T-cell (primary cell): ENCODE measurements around the gene SGIP1. TPM values are rescaled to one million over a fixed set of nuclear protein-coding genes. Genes with fewer than 3 reads are reported as not detected.

Experiments used
- ATAC-seq, 4 experiments: fragments of 200-7000 bp in 3 of 4; fragments of 150-1000 bp in 1 of 4; cut with Tn5 transposase; replicated peaks in 1 of 4; 1 replicate in 3 of 4; 2 replicates in 1 of 4; pipeline ENCODE4 v1.10.0; 2021; ENCODE audit warnings: moderate library complexity in 3 of 4, mild to moderate bottlenecking in 2 of 4, moderate number of reproducible peaks in 1 of 4
- CTCF ChIA-PET, 2 donors: fragments of 300-600 bp; sonication (Branson Sonifier 250); formaldehyde crosslinking; loops; one replicate each; lab custom pipeline; 2022; ENCODE audit warnings: antibody characterized with exemption in 2 of 2; lab: Charles Lee
- POLR2A ChIA-PET, 2 donors: fragments of 300-600 bp; sonication (Branson Sonifier 250); formaldehyde crosslinking; loops; one replicate each; lab custom pipeline; 2022; ENCODE audit warnings: antibody characterized with exemption in 2 of 2; lab: Charles Lee
- DNase-seq, 35 experiments: peaks; one replicate each; pipeline versions ENCODE4 v3.0.0 to v3.0.0-alpha.2; 2013 to 2023
- H3K27ac ChIP-seq: one replicate; pipeline ENCODE4 v1.5.1; 2013; ENCODE audit warnings: low read length
- H3K27me3 ChIP-seq, 2 experiments: replicated peaks in 1 of 2; 1 replicate in 1 of 2; 2 replicates in 1 of 2; pipeline versions ENCODE4 v1.6.1 to v1.7.0; 2013; ENCODE audit warnings: low read length in 1 of 2, mixed read lengths in 1 of 2; ENCODE audit not compliant: control insufficient read depth in 2 of 2, insufficient read depth in 2 of 2; ENCODE audit errors: extremely low read depth in 1 of 2
- H3K36me3 ChIP-seq, 2 donors: 1 replicate in 1 of 2; 2 replicates in 1 of 2; pipeline versions ENCODE4 v1.6.1 to v1.7.0; 2013; ENCODE audit warnings: low read length in 1 of 2; ENCODE audit not compliant: control insufficient read depth in 2 of 2, insufficient read depth in 1 of 2; ENCODE audit errors: extremely low read depth in 1 of 2
- H3K4me1 ChIP-seq, 2 experiments: 1 replicate in 1 of 2; 2 replicates in 1 of 2; pipeline versions ENCODE4 v1.6.1 to v1.7.0; 2013; ENCODE audit warnings: low read length in 2 of 2, mixed read lengths in 1 of 2; ENCODE audit not compliant: insufficient read depth in 2 of 2, control insufficient read depth in 1 of 2; ENCODE audit errors: extremely low read depth in 1 of 2
- H3K4me3 ChIP-seq, 2 donors: 1 replicate in 1 of 2; 2 replicates in 1 of 2; pipeline versions ENCODE4 v1.5.1 to v1.7.0; 2013; ENCODE audit warnings: mild to moderate bottlenecking in 2 of 2, low read length in 1 of 2, moderate library complexity in 1 of 2; ENCODE audit not compliant: control insufficient read depth in 1 of 2; ENCODE audit errors: extremely low read depth in 1 of 2
- H3K9me3 ChIP-seq: 2 replicates; pipeline ENCODE4 v1.7.0; 2013
- H3K27ac Mint-ChIP-seq, 2 donors: one replicate each; pipeline ENCODE4 v1.8.0; 2020 to 2021; ENCODE audit warnings: mild to moderate bottlenecking in 2 of 2, mixed read lengths in 2 of 2
- H3K27me3 Mint-ChIP-seq, 2 donors: one replicate each; pipeline ENCODE4 v1.8.0; 2021 to 2022; ENCODE audit warnings: mixed read lengths in 2 of 2
- H3K36me3 Mint-ChIP-seq: one replicate; pipeline ENCODE4 v1.8.0; 2021; ENCODE audit warnings: mixed read lengths
- H3K4me1 Mint-ChIP-seq, 3 donors: one replicate each; pipeline ENCODE4 v1.8.0; 2020 to 2022; ENCODE audit warnings: mixed read lengths in 3 of 3, mild to moderate bottlenecking in 1 of 3
- H3K4me3 Mint-ChIP-seq, 3 donors: one replicate each; pipeline ENCODE4 v1.8.0; 2020 to 2022; ENCODE audit warnings: mild to moderate bottlenecking in 3 of 3, mixed read lengths in 3 of 3, moderate library complexity in 3 of 3
- H3K9me3 Mint-ChIP-seq, 3 donors: one replicate each; pipeline ENCODE4 v1.8.0; 2020 to 2022; ENCODE audit warnings: mixed read lengths in 3 of 3
- WGBS: methylation state at CpG from one replicate; pipeline ENCODE4 v1.1.5; 2013; ENCODE audit warnings: missing lambda C conversion rate; ENCODE audit not compliant: insufficient coverage; 5-methylcytosine and 5-hydroxymethylcytosine counted together
- total RNA-seq, 35 experiments: library from RNA in 6 of 35; stranded (reverse) in 6 of 35; fragments of 120-200 nt in 1 of 35; gene quantifications; one replicate each; pipeline versions ENCODE4 v1.2.1 to v1.2.4 and lab custom pipeline; 2013 to 2026

Gene SGIP1
- total RNA-seq, 5 donors from 2014 or later (not counting 1 experiment from before 2014, with no cell fraction given), result not detected

DNA sequence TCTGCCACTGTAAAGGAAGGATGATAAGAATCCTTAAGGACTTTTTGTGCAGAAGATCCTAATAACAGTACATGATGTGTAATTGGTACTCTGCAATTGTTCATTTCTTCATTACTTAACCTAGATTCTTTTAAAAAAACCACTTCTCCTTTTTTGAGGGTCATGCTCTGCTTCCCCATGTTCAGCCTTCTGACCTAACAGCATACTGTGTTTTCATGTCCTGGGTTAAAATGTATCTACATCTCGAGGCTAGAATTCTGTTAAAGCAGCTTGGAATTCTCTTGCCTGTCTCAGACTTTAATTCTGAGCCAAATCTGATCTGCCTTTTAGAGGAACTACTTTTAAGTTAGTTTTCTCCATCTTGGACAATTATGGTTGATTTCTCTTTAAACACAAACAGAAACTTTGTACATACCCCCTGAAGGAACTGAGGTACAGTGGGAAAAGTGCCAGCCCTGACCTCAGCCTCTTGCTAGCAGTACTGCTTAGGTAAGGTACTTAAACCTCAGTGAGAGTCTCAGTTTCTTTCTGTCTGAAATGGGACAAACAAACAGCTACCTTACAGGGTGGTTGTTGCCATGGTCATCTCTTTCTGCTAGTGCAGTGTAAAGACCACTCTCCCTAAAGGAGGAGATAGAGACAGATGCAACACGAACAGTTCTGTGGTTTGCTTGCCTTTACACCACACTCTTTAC is 115.1 kb downstream of the SGIP1 start:
- H3K4me1 ChIP-seq, result no peaks in the 10 kb centered on the region
- H3K9me3 ChIP-seq, result no peaks in the 10 kb centered on the region
- no peaks in the 10 kb centered on the region for H3K27me3 ChIP-seq
- CTCF ChIA-PET, result no interaction called here
- Mint-ChIP-seq H3K4me1 (no peaks in the 10 kb centered on the region), H3K36me3 (no peaks in the 10 kb centered on the region), H3K27me3 (peaks cover 14 to 24% of the 10 kb centered on the region in 2 donors), H3K4me3 (no peak overlapping the region), H3K27ac (no peak overlapping the region), H3K9me3 (peaks cover 0 to 4% (median 0%) of the 10 kb centered on the region in 3 donors)
- no peak overlapping the region for H3K4me3 ChIP-seq
- POLR2A ChIA-PET, result no interaction called here
- WGBS, result no CpG with 5 or more reads among the region's 2 CpGs
- DNase-seq (no peak), ATAC-seq (no peak)
- H3K36me3 ChIP-seq, result no peaks in the 10 kb centered on the region
- H3K27ac ChIP-seq, result no peak overlapping the region

DNA sequence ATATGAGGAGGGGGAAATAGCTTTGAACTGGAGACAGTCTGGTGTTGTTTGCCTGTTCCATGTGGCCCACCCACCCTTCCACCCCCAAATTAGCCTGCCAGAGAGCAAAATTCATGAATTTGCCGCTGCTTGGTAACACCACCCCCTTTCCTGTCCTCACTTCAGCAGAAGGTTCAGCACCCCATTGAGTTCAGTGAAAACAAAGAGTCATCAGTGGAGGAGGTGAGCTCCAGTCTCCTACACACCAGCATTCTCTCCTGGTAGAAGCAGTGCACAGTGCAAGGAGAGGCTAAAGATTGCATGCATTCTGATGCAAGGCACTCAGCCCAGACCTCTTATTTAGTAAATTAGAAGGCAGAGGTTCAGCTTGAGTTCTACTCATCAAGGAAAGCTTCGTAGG is 118.6 kb downstream of the SGIP1 start:
- POLR2A ChIA-PET, result no interaction called here
- Mint-ChIP-seq H3K36me3 (no peaks in the 10 kb centered on the region), H3K27me3 (peaks cover 14 to 26% of the 10 kb centered on the region in 2 donors), H3K9me3 (peaks cover 0 to 4% (median 0%) of the 10 kb centered on the region in 3 donors), H3K4me3 (no peak overlapping the region), H3K4me1 (no peaks in the 10 kb centered on the region), H3K27ac (no peak overlapping the region)
- H3K9me3 ChIP-seq, result no peaks in the 10 kb centered on the region
- WGBS, result no CpG with 5 or more reads among the region's 2 CpGs
- H3K36me3 ChIP-seq, result no peaks in the 10 kb centered on the region
- no peaks in the 10 kb centered on the region for H3K27me3 ChIP-seq
- CTCF ChIA-PET, result no interaction called here
- H3K27ac ChIP-seq, result no peak overlapping the region
- H3K4me1 ChIP-seq, result no peaks in the 10 kb centered on the region
- H3K4me3 ChIP-seq, result no peak overlapping the region
- ATAC-seq (no peak), DNase-seq (no peak)

DNA sequence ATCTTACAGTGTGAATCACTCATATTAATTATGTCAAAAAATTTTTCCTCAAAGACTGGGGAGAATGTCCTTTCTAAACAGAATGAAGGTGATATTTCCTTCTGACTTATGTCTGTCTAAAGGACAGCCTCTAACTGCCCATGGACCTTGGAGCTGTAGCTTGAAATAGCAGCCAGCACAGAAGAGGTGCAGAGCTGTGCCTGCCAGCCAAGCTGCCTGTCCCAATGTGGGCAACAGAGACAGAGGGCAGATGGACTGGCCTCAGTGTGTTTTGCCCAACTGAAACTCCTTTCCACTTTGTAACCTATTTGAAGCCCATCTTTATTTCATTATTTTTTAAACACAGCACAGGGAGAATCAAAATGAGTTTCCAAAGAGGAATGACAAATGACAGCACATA is 120.7 kb downstream of the SGIP1 start:
- Histone ChIP-seq H3K27ac (no peak overlapping the region), H3K4me3 (no peak overlapping the region), H3K36me3 (no peaks in the 10 kb centered on the region), H3K27me3 (no peaks in the 10 kb centered on the region), H3K4me1 (no peaks in the 10 kb centered on the region), H3K9me3 (no peaks in the 10 kb centered on the region)
- peaks cover 0 to 4% (median 0%) of the 10 kb centered on the region in 3 donors for H3K9me3 Mint-ChIP-seq
- peaks cover 16 to 26% of the 10 kb centered on the region in 2 donors for H3K27me3 Mint-ChIP-seq
- no peak overlapping the region for H3K4me3 Mint-ChIP-seq
- H3K4me1 Mint-ChIP-seq, result no peaks in the 10 kb centered on the region
- ATAC-seq, result no peak
- DNase-seq, result no peak
- no peak overlapping the region for H3K27ac Mint-ChIP-seq
- ChIA-PET CTCF (interaction anchor here in 1 of 2 donors (0.7 kb wide), 1 partner anchor 33 kb away, joined by 3 read pairs; no protein-coding TSS in a partner anchor), POLR2A (no interaction called here)
- no peaks in the 10 kb centered on the region for H3K36me3 Mint-ChIP-seq

DNA sequence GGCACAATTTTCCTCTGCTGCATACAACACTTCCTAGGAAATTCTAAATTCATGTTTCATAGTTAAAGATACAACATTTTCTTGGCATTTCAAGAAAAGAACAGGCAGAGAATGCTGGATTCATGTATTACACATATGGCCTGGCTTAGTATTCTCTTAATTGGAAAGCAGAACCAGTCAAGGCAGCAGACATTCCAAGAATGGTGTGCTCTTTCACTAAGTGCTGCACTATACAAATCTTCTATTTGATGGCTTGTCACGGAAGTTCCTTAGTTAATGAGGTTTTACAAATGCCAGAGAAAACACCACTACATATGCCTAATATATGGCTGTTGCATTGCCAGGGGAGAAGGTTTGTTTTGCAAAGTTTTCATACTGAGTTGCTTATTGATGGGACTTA is 137.5 kb downstream of the SGIP1 start:
- CTCF ChIA-PET, result no interaction called here

DNA sequence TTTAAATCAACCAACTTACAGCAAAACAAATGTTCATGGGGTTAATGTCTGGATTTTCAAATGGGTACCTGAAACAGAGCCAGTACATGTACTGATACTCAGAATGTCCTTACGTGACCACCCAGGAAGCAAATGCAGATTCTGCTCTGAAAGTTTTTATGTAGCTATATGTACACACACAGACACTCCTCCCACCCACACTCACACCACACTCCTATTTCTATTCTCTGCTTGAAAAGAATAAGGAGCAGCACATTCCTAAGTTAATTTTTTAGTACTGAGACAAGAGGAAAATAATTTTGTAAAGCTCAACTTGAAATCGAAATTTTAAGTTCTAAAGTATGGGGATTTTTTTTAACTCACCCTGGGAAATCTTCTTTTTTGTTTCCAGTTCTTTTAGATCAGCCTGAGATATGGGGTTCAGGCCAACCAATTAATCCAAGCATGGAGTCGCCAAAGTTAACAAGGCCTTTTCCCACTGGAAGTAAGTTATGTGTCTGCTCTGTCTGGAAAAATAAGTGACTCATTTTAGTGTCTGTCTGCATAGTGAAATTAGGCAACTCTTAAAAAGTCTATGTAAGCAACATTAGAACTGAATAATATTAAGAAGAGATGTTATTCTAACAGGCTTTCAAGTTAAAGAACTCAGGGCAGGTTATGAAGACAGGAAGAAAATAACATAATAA is 142.8 kb downstream of the SGIP1 start:
- WGBS, result no CpG with 5 or more reads among the region's 3 CpGs
- ATAC-seq (no peak), DNase-seq (no peak)
- no peak overlapping the region for H3K4me3 Mint-ChIP-seq
- Histone ChIP-seq H3K4me1 (no peaks in the 10 kb centered on the region), H3K27me3 (no peaks in the 10 kb centered on the region), H3K4me3 (no peak overlapping the region), H3K36me3 (no peaks in the 10 kb centered on the region), H3K9me3 (no peaks in the 10 kb centered on the region), H3K27ac (no peak overlapping the region)
- H3K4me1 Mint-ChIP-seq, result no peaks in the 10 kb centered on the region
- CTCF ChIA-PET, result no interaction called here
- H3K27me3 Mint-ChIP-seq, result peaks cover 7 to 11% of the 10 kb centered on the region in 2 donors
- H3K9me3 Mint-ChIP-seq, result no peaks in the 10 kb centered on the region
- H3K36me3 Mint-ChIP-seq, result no peaks in the 10 kb centered on the region
- no peak overlapping the region for H3K27ac Mint-ChIP-seq
- POLR2A ChIA-PET, result no interaction called here

More for the DNA sequence above, 137.5 kb downstream of the SGIP1 start:
- no peak overlapping the region for H3K27ac ChIP-seq
- POLR2A ChIA-PET, result no interaction called here
- Mint-ChIP-seq H3K4me1 (no peaks in the 10 kb centered on the region), H3K4me3 (no peak overlapping the region), H3K36me3 (no peaks in the 10 kb centered on the region), H3K9me3 (no peaks in the 10 kb centered on the region), H3K27me3 (peaks cover 3 to 6% of the 10 kb centered on the region in 2 donors), H3K27ac (no peak overlapping the region)
- no peaks in the 10 kb centered on the region for H3K36me3 ChIP-seq
- ATAC-seq (no peak), DNase-seq (no peak)
- no peaks in the 10 kb centered on the region for H3K9me3 ChIP-seq
- no CpG with 5 or more reads among the region's 1 CpG for WGBS
- H3K27me3 ChIP-seq, result no peaks in the 10 kb centered on the region
- H3K4me3 ChIP-seq, result no peak overlapping the region
- no peaks in the 10 kb centered on the region for H3K4me1 ChIP-seq

DNA sequence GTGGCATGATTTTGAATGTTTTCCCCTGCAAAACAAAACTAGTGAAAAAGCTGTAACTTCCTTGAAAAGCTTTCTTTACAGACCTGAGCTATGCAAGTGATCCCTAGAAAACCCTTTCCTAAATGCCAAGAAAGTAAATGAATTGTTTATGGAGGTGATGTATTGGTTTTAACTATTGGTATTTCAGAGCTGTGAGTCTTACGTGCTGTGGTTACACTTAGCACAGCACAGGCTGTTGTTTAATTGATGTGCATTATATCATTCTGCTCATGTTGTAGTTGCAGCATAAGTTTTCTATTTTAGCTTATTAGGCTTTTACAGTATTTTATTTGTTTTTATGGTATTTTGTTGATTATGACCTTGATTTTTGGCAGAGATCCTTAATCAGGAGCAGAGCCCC is 144.2 kb downstream of the SGIP1 start:
- Mint-ChIP-seq H3K36me3 (no peaks in the 10 kb centered on the region), H3K27ac (no peak overlapping the region), H3K27me3 (peaks cover 7 to 13% of the 10 kb centered on the region in 2 donors), H3K9me3 (no peaks in the 10 kb centered on the region), H3K4me1 (no peaks in the 10 kb centered on the region), H3K4me3 (no peak overlapping the region)
- H3K4me3 ChIP-seq, result no peak overlapping the region
- H3K27ac ChIP-seq, result no peak overlapping the region
- ChIA-PET POLR2A (no interaction called here), CTCF (no interaction called here)
- no peaks in the 10 kb centered on the region for H3K36me3 ChIP-seq
- no CpG with 5 or more reads among the region's 1 CpG for WGBS
- ATAC-seq (no peak), DNase-seq (no peak)
- H3K27me3 ChIP-seq, result no peaks in the 10 kb centered on the region
- H3K9me3 ChIP-seq, result no peaks in the 10 kb centered on the region
- no peaks in the 10 kb centered on the region for H3K4me1 ChIP-seq
